IMR-90 (cell line): ENCODE data around the gene NOXO1. TPM values are rescaled to one million over a fixed set of nuclear protein-coding genes. Genes with fewer than 3 reads are reported as not detected.
A peak's percentile ranks its signal among the peaks of the same experiment; 100 is the strongest.

Experiments
- ATAC-seq: fragments of 200-7000 bp; cut with Tn5 transposase; 2 replicates; pipeline ENCODE4 v1.9.1; 2020; ENCODE audit warnings: low read depth, mild to moderate bottlenecking, moderate library complexity
- BruUV-seq: library from RNA; stranded (reverse); fragments of 400-500 nt; replicated peaks from 2 replicates; lab custom pipeline; 2021; lab: Mats Ljungman, UMichigan
- CTCF ChIA-PET: fragments of 300-600 bp; formaldehyde crosslinking; extraction: SDS; loops from one replicate; lab custom pipeline; 2021; ENCODE audit warnings: antibody characterized with exemption; lab: Yijun Ruan, JAX
- POLR2A ChIA-PET: fragments of 300-600 bp; sonication (Branson Sonifier 250); formaldehyde crosslinking; loops from one replicate; lab custom pipeline; 2022; ENCODE audit warnings: antibody characterized with exemption; ENCODE audit not compliant: unreplicated experiment; lab: Charles Lee
- DNase-seq: peaks from one replicate; pipeline ENCODE4 v3.0.0; 2013
- H2AFZ ChIP-seq: replicated peaks from 2 replicates; pipeline ENCODE3; 2013; ENCODE audit warnings: low read length, mild to moderate bottlenecking; ENCODE audit not compliant: poor library complexity
- H2AK5ac ChIP-seq: 2 replicates; pipeline ENCODE4 v1.6.1; 2013; ENCODE audit warnings: low read depth, low read length, inconsistent platforms
- H2AK9ac ChIP-seq: replicated peaks from 2 replicates; pipeline ENCODE3; 2013; ENCODE audit warnings: mild to moderate bottlenecking, low read depth, low read length, moderate library complexity; ENCODE audit not compliant: poor library complexity
- H2BK120ac ChIP-seq: 2 replicates; pipeline ENCODE4 v1.6.1; 2013; ENCODE audit warnings: low read depth, low read length, inconsistent platforms
- H2BK15ac ChIP-seq: 3 replicates; pipeline ENCODE4 v1.6.1; 2013; ENCODE audit warnings: low read depth, low read length, inconsistent platforms
- H2BK20ac ChIP-seq: 2 replicates; pipeline ENCODE4 v1.6.1; 2013; ENCODE audit warnings: low read depth, mild to moderate bottlenecking, inconsistent platforms, low read length, moderate library complexity
- H2BK5ac ChIP-seq: 2 replicates; pipeline ENCODE4 v1.6.1; 2013; ENCODE audit warnings: mild to moderate bottlenecking, low read depth, low read length, inconsistent platforms; ENCODE audit not compliant: poor library complexity, severe bottlenecking
- H3K14ac ChIP-seq: replicated peaks from 2 replicates; pipeline ENCODE4 v1.6.1; 2013; ENCODE audit warnings: low read depth, low read length, inconsistent platforms
- H3K18ac ChIP-seq: 2 replicates; pipeline ENCODE4 v1.6.1; 2013; ENCODE audit warnings: low read depth, low read length, control low read depth
- H3K23ac ChIP-seq: 2 replicates; pipeline ENCODE4 v1.6.1; 2013; ENCODE audit warnings: low read depth, low read length, inconsistent platforms
- H3K27ac ChIP-seq: 2 replicates; pipeline ENCODE4 v1.5.1; 2013; ENCODE audit warnings: mild to moderate bottlenecking, control low read depth, low read length; ENCODE audit not compliant: insufficient read depth
- H3K27me3 ChIP-seq: 2 replicates; pipeline ENCODE4 v1.6.1; 2013; ENCODE audit warnings: low read length; ENCODE audit not compliant: control insufficient read depth, insufficient read depth
- H3K36me3 ChIP-seq: 2 replicates; pipeline ENCODE4 v1.6.1; 2013; ENCODE audit warnings: low read length, mixed read lengths; ENCODE audit not compliant: control insufficient read depth, insufficient read depth
- H3K4ac ChIP-seq: 2 replicates; pipeline ENCODE4 v1.6.1; 2013; ENCODE audit warnings: low read depth, low read length, inconsistent platforms
- H3K4me1 ChIP-seq: 2 replicates; pipeline ENCODE4 v1.6.1; 2013; ENCODE audit warnings: low read length, mixed read lengths; ENCODE audit not compliant: control insufficient read depth, insufficient read depth
- H3K4me2 ChIP-seq: 2 replicates; pipeline ENCODE4 v1.6.1; 2013; ENCODE audit warnings: low read depth, mild to moderate bottlenecking, control low read depth, low read length, moderate library complexity
- H3K4me3 ChIP-seq: 2 replicates; pipeline ENCODE4 v1.5.1; 2013; ENCODE audit warnings: low read depth, mild to moderate bottlenecking, control low read depth, low read length, moderate library complexity; ENCODE audit not compliant: insufficient read depth
- H3K56ac ChIP-seq: 2 replicates; pipeline ENCODE4 v1.6.1; 2013; ENCODE audit warnings: low read length, inconsistent platforms; ENCODE audit not compliant: insufficient read depth; ENCODE audit errors: extremely low read depth
- H3K79me1 ChIP-seq, 2 experiments: 2 replicates each; pipeline ENCODE4 v1.6.1; 2013; ENCODE audit warnings: low read length in 2 of 2, inconsistent platforms in 1 of 2, low read depth in 1 of 2
- H3K9ac ChIP-seq: 2 replicates; pipeline ENCODE4 v1.6.1; 2013; ENCODE audit warnings: low read depth, low read length, control low read depth
- H3K9me1 ChIP-seq: 2 replicates; pipeline ENCODE4 v1.6.1; 2013; ENCODE audit warnings: low read length, inconsistent platforms; ENCODE audit not compliant: insufficient read depth
- H3K9me3 ChIP-seq: 2 replicates; pipeline ENCODE4 v1.6.1; 2013; ENCODE audit warnings: low read length; ENCODE audit not compliant: control insufficient read depth, insufficient read depth
- H4K20me1 ChIP-seq: 2 replicates; pipeline ENCODE4 v1.6.1; 2013; ENCODE audit warnings: low read length, inconsistent platforms; ENCODE audit not compliant: insufficient read depth
- H4K5ac ChIP-seq: 2 replicates; pipeline ENCODE4 v1.6.1; 2013; ENCODE audit warnings: mild to moderate bottlenecking, low read depth, low read length, control low read depth
- H4K8ac ChIP-seq, 2 experiments: 2 replicates each; pipeline ENCODE4 v1.6.1; 2013; ENCODE audit warnings: low read depth in 2 of 2, low read length in 2 of 2, control low read depth in 1 of 2, inconsistent platforms in 1 of 2
- H4K91ac ChIP-seq: 2 replicates; pipeline ENCODE4 v1.6.1; 2013; ENCODE audit warnings: low read depth, low read length, inconsistent platforms; ENCODE audit not compliant: insufficient read depth
- CEBPB ChIP-seq: IDR thresholded peaks from 2 replicates; pipeline ENCODE4 v1.6.1; 2012; ENCODE audit warnings: low read depth, low read length, improper control_type of control experiment
- CHD1 ChIP-seq: IDR thresholded peaks from 2 replicates; pipeline ENCODE4 v1.6.1; 2012; ENCODE audit warnings: low read depth, low read length, improper control_type of control experiment
- ELK1 ChIP-seq: fragments of 150-350 bp; IDR thresholded peaks from 2 replicates; pipeline ENCODE4 v1.6.1; 2016; ENCODE audit warnings: low read depth, mild to moderate bottlenecking, low read length, moderate library complexity, borderline replicate concordance
- FOS ChIP-seq: fragments of 150-350 bp; IDR thresholded peaks from 2 replicates; pipeline ENCODE4 v1.6.1; 2016; ENCODE audit warnings: low read depth, low read length
- MAFK ChIP-seq: IDR thresholded peaks from 2 replicates; pipeline ENCODE4 v1.6.1; 2012; ENCODE audit warnings: low read depth, low read length, improper control_type of control experiment
- MAZ ChIP-seq: IDR thresholded peaks from 2 replicates; pipeline ENCODE4 v1.6.1; 2012; ENCODE audit warnings: low read depth, mild to moderate bottlenecking, low read length, improper control_type of control experiment, moderate library complexity, borderline replicate concordance
- MXI1 ChIP-seq: IDR thresholded peaks from 2 replicates; pipeline ENCODE4 v1.6.1; 2012; ENCODE audit warnings: low read depth, mild to moderate bottlenecking, low read length, moderate library complexity, borderline replicate concordance
- NFE2L2 ChIP-seq: fragments of 150-350 bp; IDR thresholded peaks from 2 replicates; pipeline ENCODE4 v1.6.1; 2016; ENCODE audit warnings: low read depth, mild to moderate bottlenecking, low read length
- POLR2A ChIP-seq: IDR thresholded peaks from 2 replicates; pipeline ENCODE4 v1.6.1; 2012; ENCODE audit warnings: mild to moderate bottlenecking, low read depth, low read length
- RAD21 ChIP-seq: IDR thresholded peaks from 2 replicates; pipeline ENCODE4 v1.6.1; 2012; ENCODE audit warnings: low read length, improper control_type of control experiment
- RCOR1 ChIP-seq: IDR thresholded peaks from 2 replicates; pipeline ENCODE4 v1.6.1; 2012; ENCODE audit warnings: mild to moderate bottlenecking, low read length, improper control_type of control experiment; ENCODE audit not compliant: insufficient replicate concordance
- RFX5 ChIP-seq: IDR thresholded peaks from 2 replicates; pipeline ENCODE4 v1.8.0; 2012; ENCODE audit warnings: low read depth, mild to moderate bottlenecking, low read length, moderate library complexity
- SMC3 ChIP-seq: fragments of 150-350 bp; IDR thresholded peaks from 2 replicates; pipeline ENCODE4 v1.6.1; 2016; ENCODE audit warnings: low read depth, mild to moderate bottlenecking, antibody characterized with exemption, low read length, moderate library complexity
- WGBS, 2 experiments: methylation state at CpG; one replicate each; pipeline versions ENCODE4 v1.1.5 to v1.1.7; 2013; ENCODE audit warnings: missing lambda C conversion rate in 2 of 2; ENCODE audit not compliant: insufficient read length in 1 of 2; ENCODE audit errors: extremely low coverage in 2 of 2; 5-methylcytosine and 5-hydroxymethylcytosine counted together
- dilution Hi-C: fragments of 300-500 bp; cut with HindIII; formaldehyde crosslinking; loops from one replicate; pipeline ENCODE4 v1.14.3; 2018; ENCODE audit warnings: low sequenced_read_pairs; ENCODE audit not compliant: unreplicated experiment
- in situ Hi-C: fragments of 300-500 bp; cut with MboI; formaldehyde crosslinking; loops from 3 replicates; pipeline ENCODE4 v1.14.3; 2019; ENCODE audit warnings: low sequenced_read_pairs, inconsistent platforms, mixed read lengths
- intact Hi-C: fragments of 100-400 bp; cut with micrococcal nuclease; formaldehyde crosslinking; loops from 2 replicates; pipeline ENCODE4 v1.10.0; 2022
- polyA plus RNA-seq, 3 experiments: library from polyadenylated mRNA; depleted of rRNA; stranded (reverse); fragments of >200 nt; gene quantifications; 2 replicates each; pipeline ENCODE4 v1.2.3, GENCODE V29; 2012; ENCODE audit warnings: low replicate concordance in 1 of 3
- total RNA-seq: library from RNA; depleted of rRNA; stranded (reverse); fragments of >200 nt; gene quantifications from 2 replicates; pipeline ENCODE4 v1.2.3, GENCODE V29; 2012
- TF ChIP-seq, protein P1 (sequence below): fragments of 150-350 bp; IDR thresholded peaks from 2 replicates; pipeline ENCODE4 v1.6.1; 2017; ENCODE audit warnings: mild to moderate bottlenecking, antibody characterized with exemption, low read length, low read depth
- TF ChIP-seq, protein P2 (sequence below): conservative IDR thresholded peaks from 2 replicates; pipeline ENCODE4 v1.5.1; 2012; ENCODE audit warnings: mild to moderate bottlenecking, low read depth, low read length, improper control_type of control experiment

The NOXO1 gene
- total and polyA plus RNA-seq, 2 of the 4 experiments (the other 2 are of a cell fraction): 0.56 TPM; not detected in 1

- H2AK9ac ChIP-seq: peak overlapping the region; percentile 5
- no peak overlapping the region for H3K56ac ChIP-seq
- H3K18ac ChIP-seq: no peak overlapping the region
- H3K27me3 ChIP-seq: peaks cover 31% of the 10 kb centered on the region; the same call in 1 of the 2 replicates
- in situ Hi-C loops: no loop called here
- dilution Hi-C loops: no loop called here
- H4K20me1 ChIP-seq: no peaks in the 10 kb centered on the region; the same call in none of the 2 replicates
- H3K36me3 ChIP-seq: peaks cover 46% of the 10 kb centered on the region
- H2BK15ac ChIP-seq: no peak overlapping the region
- H3K9ac ChIP-seq: no peak overlapping the region
- DNase-seq: no peak
- no TSS peak for BruUV-seq
- POLR2A ChIA-PET: no interaction called here
- no peaks in the 10 kb centered on the region for H3K9me3 ChIP-seq
- 56% methylated on average over 26 of the region's 70 CpGs; no CpG with 5 or more reads in 1 of the 2 experiments for WGBS, 2 experiments
- H2AK5ac ChIP-seq: no peak overlapping the region
- H4K8ac ChIP-seq: no peak overlapping the region
- no peak overlapping the region for H3K4ac ChIP-seq
- no peak overlapping the region for H3K27ac ChIP-seq
- H2BK5ac ChIP-seq: no peak overlapping the region
- H3K23ac ChIP-seq: no peak overlapping the region
- no peaks in the 10 kb centered on the region for H3K4me1 ChIP-seq
- peak overlapping the region; percentile 49 for H2AFZ ChIP-seq
- H3K9me1 ChIP-seq: no peaks in the 10 kb centered on the region
- ATAC-seq: no peak
- H2BK20ac ChIP-seq: no peak overlapping the region
- no peak overlapping the region for H4K91ac ChIP-seq
- intact Hi-C loops: no loop called here
- H3K79me1 ChIP-seq: peaks cover 0 to 4% of the 10 kb centered on the region in 2 experiments; a peak in 1 of 4 replicates
- H3K4me2 ChIP-seq: no peak overlapping the region
- no peak overlapping the region for H3K4me3 ChIP-seq
- CTCF ChIA-PET: no interaction called here
- H2BK120ac ChIP-seq: no peak overlapping the region
- no peak overlapping the region for H3K14ac ChIP-seq
- no peak overlapping the region for H4K5ac ChIP-seq
- TF ChIP-seq RFX5: no peak
- no peak for TF ChIP-seq FOS
- TF ChIP-seq SMC3: no peak
- TF ChIP-seq, protein P1, sequence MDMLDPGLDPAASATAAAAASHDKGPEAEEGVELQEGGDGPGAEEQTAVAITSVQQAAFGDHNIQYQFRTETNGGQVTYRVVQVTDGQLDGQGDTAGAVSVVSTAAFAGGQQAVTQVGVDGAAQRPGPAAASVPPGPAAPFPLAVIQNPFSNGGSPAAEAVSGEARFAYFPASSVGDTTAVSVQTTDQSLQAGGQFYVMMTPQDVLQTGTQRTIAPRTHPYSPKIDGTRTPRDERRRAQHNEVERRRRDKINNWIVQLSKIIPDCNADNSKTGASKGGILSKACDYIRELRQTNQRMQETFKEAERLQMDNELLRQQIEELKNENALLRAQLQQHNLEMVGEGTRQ: no peak
- no peak for TF ChIP-seq CEBPB
- TF ChIP-seq NFE2L2: no peak
- no peak for TF ChIP-seq POLR2A
- no peak for TF ChIP-seq CHD1
- no peak for TF ChIP-seq MXI1
- TF ChIP-seq RAD21: no peak
- no peak for TF ChIP-seq MAZ
- TF ChIP-seq RCOR1: no peak
- no peak for TF ChIP-seq MAFK
- no peak for TF ChIP-seq ELK1
- TF ChIP-seq, protein P2, sequence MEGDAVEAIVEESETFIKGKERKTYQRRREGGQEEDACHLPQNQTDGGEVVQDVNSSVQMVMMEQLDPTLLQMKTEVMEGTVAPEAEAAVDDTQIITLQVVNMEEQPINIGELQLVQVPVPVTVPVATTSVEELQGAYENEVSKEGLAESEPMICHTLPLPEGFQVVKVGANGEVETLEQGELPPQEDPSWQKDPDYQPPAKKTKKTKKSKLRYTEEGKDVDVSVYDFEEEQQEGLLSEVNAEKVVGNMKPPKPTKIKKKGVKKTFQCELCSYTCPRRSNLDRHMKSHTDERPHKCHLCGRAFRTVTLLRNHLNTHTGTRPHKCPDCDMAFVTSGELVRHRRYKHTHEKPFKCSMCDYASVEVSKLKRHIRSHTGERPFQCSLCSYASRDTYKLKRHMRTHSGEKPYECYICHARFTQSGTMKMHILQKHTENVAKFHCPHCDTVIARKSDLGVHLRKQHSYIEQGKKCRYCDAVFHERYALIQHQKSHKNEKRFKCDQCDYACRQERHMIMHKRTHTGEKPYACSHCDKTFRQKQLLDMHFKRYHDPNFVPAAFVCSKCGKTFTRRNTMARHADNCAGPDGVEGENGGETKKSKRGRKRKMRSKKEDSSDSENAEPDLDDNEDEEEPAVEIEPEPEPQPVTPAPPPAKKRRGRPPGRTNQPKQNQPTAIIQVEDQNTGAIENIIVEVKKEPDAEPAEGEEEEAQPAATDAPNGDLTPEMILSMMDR: no peak
Observed at GRCh38 chr16:1979271-1980029, 1.8 kb downstream of the NOXO1 start.
